GM10847 (cell line): ENCODE results near the gene ZDHHC17.

Source experiments
- POLR2A ChIP-seq: IDR thresholded peaks from 2 replicates; pipeline ENCODE4 v1.6.1; 2011; ENCODE audit not compliant: insufficient read length; ENCODE audit errors: extremely low read depth

ZDHHC17 gene

DNA sequence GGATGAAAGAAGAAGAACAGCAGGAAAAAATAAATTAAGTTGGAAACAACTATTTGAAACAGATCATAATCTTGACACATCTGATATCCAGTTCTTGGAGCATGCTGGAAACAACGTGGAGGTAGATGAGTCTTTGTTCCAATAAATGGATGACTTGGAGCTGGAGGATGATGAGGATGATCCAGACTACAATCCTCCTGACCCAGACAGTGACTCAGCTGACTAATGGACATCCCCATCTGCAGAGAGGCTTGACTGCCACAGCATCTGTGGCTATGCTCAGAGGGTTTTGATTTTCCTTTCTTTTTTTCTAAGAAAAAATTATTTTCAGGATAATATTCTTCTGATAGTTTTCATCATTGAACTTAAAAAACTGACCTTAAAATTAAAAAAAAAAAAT is 6.2 kb upstream of the ZDHHC17 start:
- TF ChIP-seq POLR2A, result no peak

DNA sequence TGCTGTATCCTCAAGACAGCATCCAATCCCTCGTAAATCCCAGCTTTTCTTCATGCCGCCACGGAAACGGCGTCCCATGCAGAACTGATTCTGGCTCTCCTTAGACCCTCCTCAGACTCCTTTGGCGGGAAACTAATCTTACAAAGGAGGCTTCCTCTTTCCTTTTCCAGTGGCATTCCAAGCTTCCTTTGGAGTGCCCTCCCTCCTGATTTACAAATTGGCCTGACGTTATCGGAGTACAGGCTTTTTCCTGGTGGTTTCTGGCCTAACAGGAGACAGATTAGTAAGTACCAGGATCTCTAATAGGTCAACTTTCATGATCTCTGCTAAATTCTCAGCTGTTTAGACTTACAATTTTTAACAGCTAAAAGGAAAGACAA is 1.3 kb upstream of the ZDHHC17 start:
- TF ChIP-seq POLR2A, result no peak

DNA sequence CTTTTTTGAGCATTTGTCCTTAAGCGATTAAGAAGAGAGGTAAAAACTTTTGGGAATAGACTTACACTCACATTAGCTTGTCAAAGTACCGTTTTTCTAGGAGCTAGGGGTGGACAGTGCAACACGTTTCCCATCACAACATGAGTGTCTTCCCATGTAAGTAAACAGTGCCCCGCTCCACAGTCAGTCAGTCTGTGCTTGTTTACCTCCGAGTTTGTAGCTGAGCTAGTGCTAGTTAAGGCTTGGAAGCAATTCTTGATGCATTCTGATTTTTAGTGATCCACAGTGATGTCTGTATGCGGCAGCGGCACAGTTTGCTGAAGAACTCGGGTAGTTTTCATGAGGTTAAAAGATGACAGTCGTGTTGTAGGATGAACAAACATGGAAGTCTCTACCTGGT is 941 bp downstream of the ZDHHC17 start:
- no peak for TF ChIP-seq POLR2A

DNA sequence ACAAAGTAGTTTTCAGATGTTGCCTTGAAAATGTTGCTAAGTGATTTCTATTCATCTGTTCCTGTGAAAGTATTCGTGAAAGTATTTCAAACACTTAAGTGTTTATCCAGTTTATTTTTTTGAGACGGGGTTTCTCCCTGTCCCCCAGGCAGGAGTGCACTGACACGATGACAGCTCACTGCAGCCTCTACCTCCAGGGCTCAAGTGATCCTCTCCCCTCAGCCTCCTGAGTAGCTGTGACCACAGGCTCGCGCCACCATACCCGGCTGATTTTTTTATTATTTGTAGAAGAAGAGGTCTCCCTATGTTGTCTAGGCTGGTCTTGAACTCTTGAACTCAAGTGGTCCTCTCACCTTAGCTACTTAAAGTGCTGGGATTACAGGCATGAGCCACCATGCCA is 1.7 kb downstream of the ZDHHC17 start:
- TF ChIP-seq POLR2A, result no peak

DNA sequence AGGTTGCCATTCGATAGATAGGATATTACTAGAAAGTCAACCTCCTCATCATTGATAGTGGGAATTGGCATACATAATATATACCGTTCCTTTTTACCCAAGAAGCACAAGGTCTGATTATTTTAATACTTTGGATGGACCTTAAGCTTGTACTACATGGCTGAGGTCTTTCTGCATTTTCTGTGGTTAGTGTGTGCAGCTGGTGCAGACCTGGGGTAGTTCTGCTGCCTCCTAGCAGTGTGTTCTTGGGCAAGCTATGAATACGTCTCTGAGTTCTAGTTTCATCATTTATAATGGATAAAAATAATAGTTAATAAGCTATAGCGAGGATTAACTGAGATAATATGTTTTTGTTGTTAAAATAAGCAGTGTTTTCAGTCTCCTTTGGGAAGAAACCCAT is 2.2 kb downstream of the ZDHHC17 start:
- TF ChIP-seq POLR2A, result no peak

DNA sequence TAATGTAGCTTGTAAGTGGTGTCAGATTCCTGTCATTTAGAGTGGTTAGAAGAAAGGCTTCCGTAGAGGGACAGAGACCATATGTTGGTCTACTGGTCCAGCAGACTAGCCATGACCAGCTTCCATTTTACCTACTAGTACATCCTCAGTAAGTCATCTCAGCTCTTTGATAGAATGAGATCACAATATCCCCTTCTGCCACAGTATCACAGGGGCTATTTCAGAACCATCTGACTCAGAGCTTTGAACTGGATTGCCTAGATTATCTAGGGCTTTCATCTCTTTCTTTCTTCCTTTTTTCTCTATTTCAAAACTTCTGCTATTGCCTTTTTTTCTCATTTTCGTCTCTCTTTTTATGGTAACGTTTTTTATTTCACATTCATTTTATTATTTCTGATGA is 4.7 kb downstream of the ZDHHC17 start:
- no peak for TF ChIP-seq POLR2A

DNA sequence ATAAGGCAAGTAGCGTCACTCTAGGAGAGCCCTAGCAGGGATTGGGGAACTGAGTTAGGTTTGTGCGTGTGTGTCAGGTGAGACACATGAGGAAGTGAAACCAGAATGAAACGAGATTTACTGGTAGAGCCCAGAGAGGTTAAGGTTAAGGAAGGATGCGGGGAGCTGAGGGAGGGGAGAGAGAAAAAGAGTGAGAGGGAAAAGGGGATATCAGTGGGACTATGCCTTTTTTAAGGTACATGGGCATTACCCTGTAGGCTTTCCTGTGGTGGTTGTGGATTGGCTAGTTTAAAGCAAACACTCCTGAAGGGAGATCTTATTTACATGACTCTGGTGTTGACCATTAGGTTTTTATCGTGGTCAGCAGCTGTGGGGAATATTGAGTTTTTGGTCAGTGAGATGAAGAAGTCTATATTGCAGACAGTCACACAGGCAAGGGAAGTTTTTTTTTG is 13.9 kb downstream of the ZDHHC17 start:
- no peak for TF ChIP-seq POLR2A

DNA sequence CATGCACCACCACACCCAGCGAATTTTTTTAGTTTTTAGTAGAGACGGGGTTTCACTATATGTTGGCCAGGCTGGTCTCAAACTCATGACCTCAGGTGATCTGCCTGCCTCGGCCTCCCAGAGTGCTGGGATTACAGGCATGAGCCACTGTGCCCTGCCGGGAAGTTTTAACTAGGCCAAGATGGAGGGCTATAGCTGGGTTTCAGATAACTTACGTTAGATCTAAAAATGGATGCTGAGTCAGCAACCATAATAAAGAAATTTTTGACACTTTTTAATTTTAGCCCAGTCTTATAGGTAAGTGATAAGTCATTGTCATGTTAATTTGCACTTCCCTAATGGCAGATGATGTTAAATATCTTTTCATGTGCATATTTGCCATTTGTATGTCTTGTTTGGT is 14.4 kb downstream of the ZDHHC17 start:
- no peak for TF ChIP-seq POLR2A

DNA sequence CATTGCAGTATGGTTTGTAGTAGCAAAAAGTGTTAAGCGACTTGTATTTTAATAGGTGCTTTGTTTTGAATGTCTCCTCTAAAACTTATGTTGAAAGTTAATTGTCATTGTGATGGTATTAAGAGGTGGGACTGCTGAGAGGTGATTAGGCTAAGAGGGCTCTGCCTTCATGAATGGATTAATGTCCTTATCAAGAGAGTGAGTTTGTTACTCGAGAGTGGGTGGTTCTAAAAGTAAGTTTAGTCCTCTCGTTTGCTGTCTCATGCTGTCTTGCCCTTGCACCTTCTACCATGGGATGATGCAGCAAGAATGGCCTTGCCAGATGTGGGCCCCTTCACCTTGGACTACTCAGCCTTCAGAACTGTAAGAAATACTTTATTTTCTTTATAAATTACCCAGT is 17.4 kb downstream of the ZDHHC17 start:
- TF ChIP-seq POLR2A, result no peak

DNA sequence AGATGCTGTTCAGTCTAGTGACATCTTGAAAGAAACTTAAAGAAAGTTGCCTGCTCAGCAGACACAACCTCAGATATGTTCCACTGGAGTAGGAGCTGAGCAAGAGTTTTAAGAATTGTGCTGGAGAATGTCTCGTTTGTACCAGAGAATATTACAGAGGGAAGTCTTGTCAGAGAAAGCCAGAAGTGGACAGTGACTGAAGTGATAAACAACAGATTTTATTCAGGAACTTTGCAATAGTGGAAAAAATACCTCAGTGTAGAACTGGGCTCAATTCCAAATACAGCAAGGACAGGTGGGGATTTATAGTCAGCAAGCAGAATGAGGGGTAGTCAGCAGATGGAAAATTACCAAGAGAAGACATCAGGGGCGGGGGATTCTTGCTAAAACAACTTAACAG is 18.6 kb downstream of the ZDHHC17 start:
- TF ChIP-seq POLR2A, result no peak

DNA sequence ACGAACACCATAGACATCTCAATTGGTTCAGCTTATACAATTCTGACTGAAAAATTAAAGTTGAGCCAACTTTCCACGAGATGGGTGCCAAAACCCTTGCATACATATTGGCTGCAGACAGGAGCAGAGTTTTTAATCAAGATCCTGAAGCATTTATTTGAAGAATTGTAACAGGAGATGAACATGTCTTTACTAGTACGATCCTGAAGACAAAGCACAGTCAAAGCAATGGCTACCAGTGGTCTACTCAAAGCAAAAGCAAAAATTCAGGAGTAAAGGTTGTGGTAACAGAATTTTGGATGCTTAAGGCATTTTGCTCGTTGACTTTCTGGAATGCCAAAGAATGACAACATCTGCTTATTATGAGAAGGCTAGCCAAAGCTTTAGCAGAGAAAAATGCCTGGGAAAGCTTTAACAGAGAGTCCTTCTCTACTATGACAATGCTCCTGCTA is 20.7 kb downstream of the ZDHHC17 start:
- no peak for TF ChIP-seq POLR2A

DNA sequence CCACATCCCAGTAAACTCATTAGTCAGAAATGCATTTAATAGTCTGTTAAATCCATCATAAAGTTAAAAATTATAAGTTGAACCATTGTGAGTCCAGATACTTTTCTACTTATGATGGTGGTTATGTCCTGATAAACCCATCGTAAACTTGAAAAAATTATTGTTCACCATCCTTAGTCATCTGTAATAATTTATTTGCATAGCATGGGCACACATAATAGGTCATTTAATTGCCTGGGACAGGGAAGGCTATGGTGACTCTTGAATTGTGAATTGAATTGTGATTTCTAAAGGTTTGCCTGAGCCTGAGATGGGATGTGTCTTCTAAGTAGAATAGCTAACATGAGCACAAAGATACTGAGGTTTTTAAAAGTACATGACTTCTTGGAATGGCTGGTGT is 21.5 kb downstream of the ZDHHC17 start:
- no peak for TF ChIP-seq POLR2A

DNA sequence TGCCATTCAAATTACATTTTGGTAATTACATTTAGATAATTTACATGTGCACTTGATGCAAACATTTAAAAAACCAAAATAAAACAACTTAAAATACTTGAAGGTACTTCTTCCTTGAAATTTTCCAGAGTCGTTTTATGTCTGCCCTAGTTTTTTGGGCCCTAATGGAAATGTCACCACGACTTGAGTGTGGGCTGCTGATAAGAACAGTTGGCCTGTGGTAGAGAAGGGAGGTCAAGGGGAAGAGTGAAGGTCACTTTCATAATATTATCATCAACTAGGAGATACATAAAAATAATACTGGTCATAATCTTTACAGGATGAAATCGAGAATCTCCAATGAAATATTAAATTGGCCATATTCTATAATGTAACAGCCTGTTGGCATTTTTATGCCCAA is 23.1 kb downstream of the ZDHHC17 start:
- TF ChIP-seq POLR2A, result no peak

DNA sequence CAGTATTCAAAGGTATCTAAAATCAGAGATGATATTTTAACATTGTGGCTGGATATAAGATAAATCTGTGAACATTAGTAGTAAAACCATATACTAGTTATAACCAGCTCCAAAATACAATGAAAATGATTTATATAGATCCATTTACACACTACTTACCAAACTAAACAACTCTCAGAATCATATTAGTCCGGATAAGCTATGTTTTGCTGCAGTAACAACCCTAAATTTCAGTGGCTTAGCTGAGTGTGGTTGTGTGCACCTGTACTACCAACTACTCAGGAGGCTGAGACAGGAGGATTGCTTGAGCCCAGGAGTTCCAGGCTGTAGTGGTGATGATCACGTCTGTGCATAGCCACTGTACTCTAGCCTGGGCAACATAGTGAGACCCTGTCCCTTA is 23.8 kb downstream of the ZDHHC17 start:
- TF ChIP-seq POLR2A, result no peak

DNA sequence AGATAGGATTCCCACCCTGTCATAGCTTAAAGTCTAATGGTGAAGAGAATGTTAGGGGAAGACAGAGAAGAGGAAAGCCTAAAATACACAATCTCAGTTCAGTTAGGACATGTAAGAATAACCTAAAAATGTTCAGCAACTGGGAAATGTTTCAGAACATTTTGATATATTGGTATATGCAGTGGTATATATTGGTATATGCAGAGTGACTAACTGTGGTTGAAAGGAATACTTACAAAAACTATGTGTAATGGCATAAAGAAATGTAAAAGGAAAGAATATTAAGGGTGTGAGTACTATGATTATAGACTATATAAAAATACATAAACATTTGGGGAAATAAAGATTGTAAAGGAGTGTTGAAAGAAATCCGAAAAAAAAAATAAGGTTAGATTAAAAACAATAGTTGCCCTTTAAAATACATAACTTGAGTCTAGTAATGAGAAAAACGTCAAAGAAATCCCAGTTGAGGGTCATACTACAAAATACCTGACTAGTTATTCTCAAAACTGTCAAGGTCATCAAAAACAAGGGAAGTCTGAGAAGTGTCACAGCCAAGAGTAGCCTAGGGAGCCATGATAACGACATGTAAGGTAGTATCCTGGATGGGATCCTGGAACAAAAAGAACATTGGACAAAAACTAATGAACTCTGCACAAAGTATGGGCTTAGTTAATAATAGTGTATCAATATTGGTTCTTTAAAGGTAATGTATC is 25.6 kb downstream of the ZDHHC17 start:
- no peak for TF ChIP-seq POLR2A

DNA sequence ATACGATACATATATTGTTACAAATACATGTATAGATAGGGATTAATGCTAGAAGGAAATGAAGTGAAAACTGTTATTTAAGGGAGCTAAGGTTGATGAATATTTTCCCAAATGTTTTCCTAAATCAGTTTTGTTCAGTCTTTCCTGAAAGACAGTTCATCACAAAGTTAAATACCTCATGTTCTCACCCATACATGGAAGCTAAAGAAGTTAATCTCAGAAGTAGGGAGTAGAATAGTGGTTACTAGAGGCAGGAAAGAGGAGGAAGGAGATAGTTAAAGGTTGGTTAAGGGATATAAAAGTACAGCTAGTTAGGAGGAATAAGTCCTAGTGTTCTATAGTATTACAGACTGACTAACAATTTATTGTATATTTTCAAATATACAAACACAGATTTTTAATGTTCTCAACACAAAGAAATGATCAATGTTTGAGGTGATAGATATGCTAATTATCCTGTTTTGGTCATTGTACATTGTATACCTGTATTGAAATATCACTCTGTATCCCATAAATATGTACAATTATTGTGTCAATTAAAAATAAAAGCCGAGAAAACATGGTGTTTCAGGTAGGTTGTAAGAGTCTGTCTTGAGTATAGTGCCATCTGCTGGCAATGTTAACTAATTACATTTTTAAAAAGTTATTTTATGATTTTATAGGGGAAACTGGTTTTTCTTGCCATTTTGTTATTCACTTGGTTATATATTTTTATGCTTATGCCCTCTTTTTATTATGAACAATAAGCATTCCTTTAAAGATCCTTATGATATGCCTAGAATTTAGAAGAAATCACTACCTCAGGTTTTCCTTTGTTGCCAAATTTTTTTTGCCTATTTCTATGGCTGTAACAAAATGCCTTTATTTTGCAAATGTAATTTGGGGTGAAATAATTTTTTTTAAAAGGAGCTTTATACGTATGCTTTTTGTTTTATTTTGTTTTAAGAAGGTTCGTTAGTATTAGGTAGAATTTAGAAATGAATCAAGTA is 26.9 kb downstream of the ZDHHC17 start:
- no peak for TF ChIP-seq POLR2A
